ENCODE data around the gene PIANP.

PIANP gene

GRCh38 chr12:6701078-6701768, 608 bp upstream of the PIANP start:
- no peak for DNase-seq (ENCODE audit: low read depth)
- H3K4me3 ChIP-seq (ENCODE audit: low read depth, low read length) = no peak overlapping the region
- no peak for TF ChIP-seq CTCF (IDR thresholded peaks at IDR 0.05; ENCODE audit: control insufficient read depth, extremely low read depth, insufficient read depth)

GRCh38 chr12:6699989-6700645, 498 bp downstream of the PIANP start:
- H3K4me3 ChIP-seq (ENCODE audit: low read depth, low read length) = no peak overlapping the region
- TF ChIP-seq CTCF (IDR thresholded peaks at IDR 0.05; ENCODE audit: control insufficient read depth, extremely low read depth, insufficient read depth) = no peak
- DNase-seq (ENCODE audit: low read depth) = no peak

GRCh38 chr12:6699259-6699988, 1.2 kb downstream of the PIANP start:
- DNase-seq (ENCODE audit: low read depth) = no peak
- TF ChIP-seq CTCF (IDR thresholded peaks at IDR 0.05; ENCODE audit: control insufficient read depth, extremely low read depth, insufficient read depth) = no peak
- no peak overlapping the region for H3K4me3 ChIP-seq (ENCODE audit: low read depth, low read length)

GRCh38 chr12:6698352-6699046, 2.1 kb downstream of the PIANP start:
- TF ChIP-seq CTCF (IDR thresholded peaks at IDR 0.05; ENCODE audit: control insufficient read depth, extremely low read depth, insufficient read depth) = no peak
- DNase-seq (ENCODE audit: low read depth) = no peak
- no peak overlapping the region for H3K4me3 ChIP-seq (ENCODE audit: low read depth, low read length)

GRCh38 chr12:6697584-6698351, 2.8 kb downstream of the PIANP start:
- H3K4me3 ChIP-seq (ENCODE audit: low read depth, low read length) = no peak overlapping the region
- no peak for DNase-seq (ENCODE audit: low read depth)
- peak; percentile 59 for TF ChIP-seq CTCF (IDR thresholded peaks at IDR 0.05; ENCODE audit: control insufficient read depth, extremely low read depth, insufficient read depth)

All from LNCaP clone FGC (cell line).